ENCODE results near the gene KRTAP16-1.

The KRTAP16-1 gene

GRCh38 chr17:41340494-41340893 lies 31.4 kb upstream of the KRTAP16-1 start:
- no peak for TF ChIP-seq EZH2phosphoT487 (IDR thresholded peaks at IDR 0.05; ENCODE audit: borderline replicate concordance)
- TF ChIP-seq CTCF (conservative IDR thresholded peaks at IDR 0.05; ENCODE audit: low read length): no peak
- Histone ChIP-seq H3K9ac (ENCODE audit: low read depth, low read length, poor library complexity, severe bottlenecking) (no peak overlapping the region), H3K79me2 (ENCODE audit: insufficient read depth, low read length) (no peaks in the 10 kb centered on the region), H2AFZ (ENCODE audit: low read length) (no peak overlapping the region), H3K27me3 (ENCODE audit: insufficient read depth, low read length, poor library complexity, severe bottlenecking) (no peaks in the 10 kb centered on the region), H3F3A (ENCODE audit: low read depth) (no peaks in the 10 kb centered on the region), H3K36me3 (ENCODE audit: insufficient read depth, low read length) (no peaks in the 10 kb centered on the region), H3K9me3 (ENCODE audit: insufficient read depth, low read depth, low read length) (no peaks in the 10 kb centered on the region), H3K4me2 (ENCODE audit: low read depth, low read length, poor library complexity, severe bottlenecking) (no peak overlapping the region), H3K9me2 (replicated peaks; ENCODE audit: low read depth, low read length) (no peaks in the 10 kb centered on the region), H3K4me3 (ENCODE audit: low read length, poor library complexity, severe bottlenecking) (no peak overlapping the region), H4K20me1 (ENCODE audit: insufficient read depth, low read length, poor library complexity, severe bottlenecking) (no peaks in the 10 kb centered on the region), H3K4me1 (ENCODE audit: insufficient read depth, low read length, poor library complexity, severe bottlenecking) (peaks cover 6% of the 10 kb centered on the region)

- H3K27me3 ChIP-seq (ENCODE audit: insufficient read depth, low read length, poor library complexity, severe bottlenecking): no peaks in the 10 kb centered on the region
- H3K9me2 ChIP-seq (replicated peaks; ENCODE audit: low read depth, low read length): no peaks in the 10 kb centered on the region
- no peaks in the 10 kb centered on the region for H3K79me2 ChIP-seq (ENCODE audit: insufficient read depth, low read length)
- H3K9ac ChIP-seq (ENCODE audit: low read depth, low read length, poor library complexity, severe bottlenecking): no peak overlapping the region
- TF ChIP-seq CTCF (conservative IDR thresholded peaks at IDR 0.05; ENCODE audit: low read length) (no peak), EZH2phosphoT487 (IDR thresholded peaks at IDR 0.05; ENCODE audit: borderline replicate concordance) (no peak)
- peaks cover 6% of the 10 kb centered on the region for H3K4me1 ChIP-seq (ENCODE audit: insufficient read depth, low read length, poor library complexity, severe bottlenecking)
- H2AFZ ChIP-seq (ENCODE audit: low read length): no peak overlapping the region
- H4K20me1 ChIP-seq (ENCODE audit: insufficient read depth, low read length, poor library complexity, severe bottlenecking): no peaks in the 10 kb centered on the region
- no peaks in the 10 kb centered on the region for H3K9me3 ChIP-seq (ENCODE audit: insufficient read depth, low read depth, low read length)
- no peak overlapping the region for H3K4me2 ChIP-seq (ENCODE audit: low read depth, low read length, poor library complexity, severe bottlenecking)
- no peak overlapping the region for H3K4me3 ChIP-seq (ENCODE audit: low read length, poor library complexity, severe bottlenecking)
- no peaks in the 10 kb centered on the region for H3K36me3 ChIP-seq (ENCODE audit: insufficient read depth, low read length)
- no peaks in the 10 kb centered on the region for H3F3A ChIP-seq (ENCODE audit: low read depth)
Measured at GRCh38 chr17:41339571-41340172, 30.6 kb upstream of the KRTAP16-1 start.

GRCh38 chr17:41338961-41339485 lies 29.9 kb upstream of the KRTAP16-1 start:
- no peaks in the 10 kb centered on the region for H3K9me2 ChIP-seq (replicated peaks; ENCODE audit: low read depth, low read length)
- TF ChIP-seq EZH2phosphoT487 (IDR thresholded peaks at IDR 0.05; ENCODE audit: borderline replicate concordance) (no peak), CTCF (conservative IDR thresholded peaks at IDR 0.05; ENCODE audit: low read length) (no peak)
- no peaks in the 10 kb centered on the region for H3K36me3 ChIP-seq (ENCODE audit: insufficient read depth, low read length)

More at GRCh38 chr17:41338961-41339485, 29.9 kb upstream of the KRTAP16-1 start:
- H3K4me3 ChIP-seq (ENCODE audit: low read length, poor library complexity, severe bottlenecking): no peak overlapping the region
- no peak overlapping the region for H2AFZ ChIP-seq (ENCODE audit: low read length)
- no peaks in the 10 kb centered on the region for H3F3A ChIP-seq (ENCODE audit: low read depth)
- no peaks in the 10 kb centered on the region for H3K79me2 ChIP-seq (ENCODE audit: insufficient read depth, low read length)
- H3K4me1 ChIP-seq (ENCODE audit: insufficient read depth, low read length, poor library complexity, severe bottlenecking): peaks cover 6% of the 10 kb centered on the region
- no peaks in the 10 kb centered on the region for H3K9me3 ChIP-seq (ENCODE audit: insufficient read depth, low read depth, low read length)
- H3K9ac ChIP-seq (ENCODE audit: low read depth, low read length, poor library complexity, severe bottlenecking): no peak overlapping the region
- H3K4me2 ChIP-seq (ENCODE audit: low read depth, low read length, poor library complexity, severe bottlenecking): no peak overlapping the region
- no peaks in the 10 kb centered on the region for H4K20me1 ChIP-seq (ENCODE audit: insufficient read depth, low read length, poor library complexity, severe bottlenecking)
- H3K27me3 ChIP-seq (ENCODE audit: insufficient read depth, low read length, poor library complexity, severe bottlenecking): no peaks in the 10 kb centered on the region

Data from Loucy (cell line).